ENCODE data around the gene PDE4DIP. TPM values are rescaled to one million over a fixed set of nuclear protein-coding genes. Genes with fewer than 3 reads are reported as not detected.
"Not testable (repeated sequence)": the region's sequence is repeated elsewhere in the genome, so short reads cannot be mapped to it uniquely, and the experiment has no call there.

Gene PDE4DIP
- total and polyA plus RNA-seq, 2 experiments from 2014 or later: 211 to 306 TPM

DNA sequence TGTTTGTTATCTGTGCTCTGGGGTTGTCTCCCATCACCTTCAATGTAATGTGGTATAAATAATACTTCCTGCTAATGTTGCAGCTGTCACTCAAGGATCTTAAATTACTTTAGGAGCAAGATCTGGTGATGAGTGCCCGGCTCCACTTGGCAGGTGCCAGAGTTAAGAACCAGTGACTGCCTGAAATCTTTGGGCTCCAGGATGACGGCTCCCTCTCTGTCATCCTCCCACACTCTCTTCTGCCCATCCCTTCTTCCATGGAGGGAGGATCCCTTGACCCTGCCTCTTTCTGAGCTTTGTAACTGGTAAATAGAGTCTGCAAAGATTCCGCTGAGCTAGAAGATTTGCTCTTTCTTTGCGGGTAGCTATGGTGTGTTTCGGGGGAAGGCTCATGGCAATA is 44.4 kb downstream of the PDE4DIP start:
- H3K27ac ChIP-seq: peak overlapping the region; percentile 85
- not testable (repeated sequence) for H3K4me1 ChIP-seq (ENCODE audit: low read depth); H3K36me3 ChIP-seq; H3K9me3 ChIP-seq (ENCODE audit: low read depth); DNase-seq (ENCODE audit: low read depth in 1 of 2, low spot score in 1 of 2); H3K4me3 ChIP-seq; H3K27me3 ChIP-seq

- not testable (repeated sequence) for H3K27me3 ChIP-seq; H3K9me3 ChIP-seq (ENCODE audit: low read depth); DNase-seq (ENCODE audit: low read depth in 1 of 2, low spot score in 1 of 2); H3K36me3 ChIP-seq; H3K4me3 ChIP-seq; H3K4me1 ChIP-seq (ENCODE audit: low read depth)
- H3K27ac ChIP-seq: peak overlapping the region; percentile 85
Measured at GRCh38 chr1:148889267-148890074, 45.2 kb downstream of the PDE4DIP start.

- H3K27ac ChIP-seq: not testable (repeated sequence)
Measured at GRCh38 chr1:148890075-148890568, 45.9 kb downstream of the PDE4DIP start.

DNA sequence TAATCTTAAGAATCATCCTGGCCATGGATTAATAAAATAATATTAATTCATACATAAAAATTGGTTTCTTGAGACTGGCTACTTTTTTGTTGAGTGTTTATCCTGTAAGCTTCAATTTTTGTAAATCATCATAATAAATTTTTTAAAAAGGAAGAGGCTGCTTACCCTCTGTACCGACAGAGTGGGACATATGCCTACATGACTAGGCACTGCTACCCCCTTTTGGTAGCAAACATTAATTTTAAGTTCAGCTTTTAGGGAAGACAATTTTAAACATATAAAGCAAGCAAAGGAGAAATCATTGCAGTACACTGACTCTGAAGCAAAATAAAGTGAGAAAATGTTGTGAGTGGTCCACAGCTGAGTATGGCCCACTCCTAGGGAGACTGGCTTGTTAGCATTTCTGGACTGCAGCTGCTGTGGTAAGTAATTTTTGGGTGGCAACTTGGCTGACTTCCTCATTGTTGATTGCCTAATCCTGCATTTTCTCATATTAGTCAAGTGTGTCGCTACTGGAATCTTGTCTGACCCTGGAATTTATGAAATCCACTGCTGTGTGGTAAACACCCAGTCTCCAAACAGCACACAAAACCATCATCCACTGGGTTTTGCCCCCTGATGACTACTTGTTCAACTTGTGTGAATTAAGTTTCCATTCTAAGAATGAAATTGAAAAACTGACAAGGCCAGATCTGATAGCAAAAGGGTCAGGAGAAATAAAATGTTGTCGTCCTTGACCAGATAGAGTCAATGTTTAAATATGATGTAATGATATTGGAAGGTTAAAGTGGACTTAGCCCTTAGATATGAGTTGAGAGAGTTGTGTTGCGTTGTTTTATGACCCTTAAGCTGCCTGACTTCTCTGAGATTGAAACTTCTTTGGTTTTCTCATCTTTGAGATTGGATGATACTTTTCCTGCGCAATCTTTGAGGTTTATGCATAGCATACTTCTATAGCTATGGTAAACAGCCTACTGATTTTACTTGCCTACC is 50.4 kb downstream of the PDE4DIP start:
- not testable (repeated sequence) for H3K4me1 ChIP-seq (ENCODE audit: low read depth); DNase-seq (ENCODE audit: low read depth in 1 of 2, low spot score in 1 of 2); H3K27me3 ChIP-seq; H3K27ac ChIP-seq; H3K36me3 ChIP-seq; H3K9me3 ChIP-seq (ENCODE audit: low read depth); H3K4me3 ChIP-seq

More at GRCh38 chr1:148890075-148890568, 45.9 kb downstream of the PDE4DIP start:
- H3K9me3 ChIP-seq (ENCODE audit: low read depth); H3K4me3 ChIP-seq; DNase-seq (ENCODE audit: low read depth in 1 of 2, low spot score in 1 of 2); H3K4me1 ChIP-seq (ENCODE audit: low read depth); H3K27me3 ChIP-seq; H3K36me3 ChIP-seq: not testable (repeated sequence)

- H3K27ac ChIP-seq; H3K27me3 ChIP-seq; H3K9me3 ChIP-seq (ENCODE audit: low read depth); H3K4me3 ChIP-seq; H3K36me3 ChIP-seq; H3K4me1 ChIP-seq (ENCODE audit: low read depth); DNase-seq (ENCODE audit: low read depth in 1 of 2, low spot score in 1 of 2): not testable (repeated sequence)
Measured at GRCh38 chr1:148900026-148900425, 55.8 kb downstream of the PDE4DIP start.

- not testable (repeated sequence) for H3K36me3 ChIP-seq; H3K27ac ChIP-seq; H3K4me3 ChIP-seq; H3K27me3 ChIP-seq; DNase-seq (ENCODE audit: low read depth in 1 of 2, low spot score in 1 of 2); H3K4me1 ChIP-seq (ENCODE audit: low read depth); H3K9me3 ChIP-seq (ENCODE audit: low read depth)
Measured at GRCh38 chr1:148900691-148901090, 56.5 kb downstream of the PDE4DIP start.

- not testable (repeated sequence) for H3K27me3 ChIP-seq; DNase-seq (ENCODE audit: low read depth in 1 of 2, low spot score in 1 of 2); H3K27ac ChIP-seq; H3K4me1 ChIP-seq (ENCODE audit: low read depth); H3K9me3 ChIP-seq (ENCODE audit: low read depth); H3K4me3 ChIP-seq; H3K36me3 ChIP-seq
Measured at GRCh38 chr1:148901150-148901952, 57.1 kb downstream of the PDE4DIP start.

- DNase-seq (ENCODE audit: low read depth in 1 of 2, low spot score in 1 of 2); H3K36me3 ChIP-seq; H3K4me1 ChIP-seq (ENCODE audit: low read depth); H3K9me3 ChIP-seq (ENCODE audit: low read depth); H3K27ac ChIP-seq; H3K4me3 ChIP-seq; H3K27me3 ChIP-seq: not testable (repeated sequence)
Measured at GRCh38 chr1:148901953-148902341, 57.7 kb downstream of the PDE4DIP start.

- not testable (repeated sequence) for DNase-seq (ENCODE audit: low read depth in 1 of 2, low spot score in 1 of 2)
Measured at GRCh38 chr1:148909219-148909826, 65.1 kb downstream of the PDE4DIP start.

GRCh38 chr1:148911303-148911928 is 67.2 kb downstream of the PDE4DIP start:
- DNase-seq (ENCODE audit: low read depth in 1 of 2, low spot score in 1 of 2); H3K27me3 ChIP-seq; H3K36me3 ChIP-seq; H3K9me3 ChIP-seq (ENCODE audit: low read depth); H3K4me1 ChIP-seq (ENCODE audit: low read depth); H3K4me3 ChIP-seq: not testable (repeated sequence)
- peak overlapping the region; percentile 78 for H3K27ac ChIP-seq

More at GRCh38 chr1:148909219-148909826, 65.1 kb downstream of the PDE4DIP start:
- H3K27ac ChIP-seq; H3K36me3 ChIP-seq; H3K27me3 ChIP-seq; H3K4me3 ChIP-seq; H3K9me3 ChIP-seq (ENCODE audit: low read depth); H3K4me1 ChIP-seq (ENCODE audit: low read depth): not testable (repeated sequence)

GRCh38 chr1:148916222-148916621 is 72.0 kb downstream of the PDE4DIP start:
- H3K27ac ChIP-seq; H3K27me3 ChIP-seq; H3K36me3 ChIP-seq; H3K4me1 ChIP-seq (ENCODE audit: low read depth); H3K4me3 ChIP-seq; H3K9me3 ChIP-seq (ENCODE audit: low read depth); DNase-seq (ENCODE audit: low read depth in 1 of 2, low spot score in 1 of 2): not testable (repeated sequence)

DNA sequence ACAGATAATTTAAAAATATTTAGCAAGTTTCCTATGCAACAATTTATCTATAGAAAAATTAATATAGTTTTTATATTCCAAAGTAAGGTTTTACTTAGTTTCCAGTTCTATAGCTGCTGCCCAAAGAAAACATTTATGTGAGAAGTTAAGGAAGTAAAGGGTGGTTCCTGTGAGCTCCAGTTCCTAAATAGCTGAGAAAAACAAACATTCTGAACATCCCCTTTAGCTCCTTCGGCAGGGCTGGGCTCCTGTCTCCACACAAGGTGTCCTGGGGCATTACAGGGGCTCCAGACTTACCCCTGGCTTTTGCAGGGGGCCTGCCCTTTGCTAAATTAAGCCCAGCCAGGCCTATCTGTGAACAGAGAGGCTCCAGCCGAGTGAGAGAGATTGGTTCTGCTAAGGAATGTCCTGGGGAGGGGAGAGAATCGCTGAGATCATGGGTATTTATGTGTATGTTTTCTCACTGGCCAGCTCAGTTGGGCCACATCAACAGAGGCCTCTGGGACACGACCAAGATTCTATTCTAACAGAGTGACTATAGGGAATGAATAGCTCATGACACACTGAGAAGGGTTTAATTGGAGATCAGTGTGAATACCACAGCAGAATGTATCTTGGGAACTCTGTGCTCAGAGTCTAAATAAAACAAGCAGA is 72.6 kb downstream of the PDE4DIP start:
- not testable (repeated sequence) for H3K4me3 ChIP-seq; H3K9me3 ChIP-seq (ENCODE audit: low read depth); H3K4me1 ChIP-seq (ENCODE audit: low read depth); H3K36me3 ChIP-seq; DNase-seq (ENCODE audit: low read depth in 1 of 2, low spot score in 1 of 2); H3K27me3 ChIP-seq
- peak overlapping the region; percentile 75 for H3K27ac ChIP-seq

All from cardiac muscle cell (in vitro differentiated cells and primary cell).